Suprapubic skin (tissue), 4 donors: Measurements from ENCODE around the gene GAB1. TPM values are rescaled to one million over a fixed set of nuclear protein-coding genes. Genes with fewer than 3 reads are reported as not detected.

Source experiments
- DNase-seq, 2 donors: peaks; one replicate each; pipeline ENCODE4 v3.0.0-alpha.2; 2019; ENCODE audit warnings: low spot score in 2 of 2
- H3K27ac ChIP-seq: fragments of 200-600 bp; sonication (generic); one replicate; pipeline ENCODE4 v1.5.1; 2019
- H3K27me3 ChIP-seq: fragments of 200-600 bp; sonication (generic); one replicate; pipeline ENCODE4 v1.5.1; 2019
- H3K36me3 ChIP-seq: fragments of 200-600 bp; sonication (generic); one replicate; pipeline ENCODE4 v1.5.1; 2019
- H3K4me1 ChIP-seq: fragments of 200-600 bp; sonication (generic); one replicate; pipeline ENCODE4 v1.5.1; 2019
- H3K4me3 ChIP-seq: fragments of 200-600 bp; sonication (generic); one replicate; pipeline ENCODE4 v1.5.1; 2019; ENCODE audit warnings: mild to moderate bottlenecking
- H3K9me3 ChIP-seq: fragments of 200-600 bp; sonication (generic); one replicate; pipeline ENCODE4 v1.5.1; 2019
- EP300 ChIP-seq: sonication (generic); formaldehyde crosslinking; IDR thresholded peaks from one replicate; pipeline ENCODE4 v1.6.1; 2017; ENCODE audit warnings: antibody characterized with exemption
- POLR2A ChIP-seq, 2 donors: fragments of 450-650 bp; IDR thresholded peaks; one replicate each; pipeline ENCODE4 v1.6.1; 2017; ENCODE audit warnings: antibody characterized with exemption in 2 of 2, mild to moderate bottlenecking in 2 of 2, moderate library complexity in 2 of 2
- POLR2AphosphoS5 ChIP-seq, 3 donors: sonication (generic); formaldehyde crosslinking; IDR thresholded peaks; one replicate each; pipeline ENCODE4 v1.6.1; 2017; ENCODE audit warnings: antibody characterized with exemption in 3 of 3
- WGBS: methylation state at CpG from one replicate; pipeline ENCODE4 v1.1.5; 2018; 5-methylcytosine and 5-hydroxymethylcytosine counted together
- total RNA-seq, 4 donors: library from RNA; depleted of rRNA; stranded (reverse); fragments of >200 nt; gene quantifications; one replicate each; pipeline ENCODE4 v1.1.0, GENCODE V29; 2016
- TF ChIP-seq, protein P1 (sequence below), 2 donors: fragments of 200-600 bp in 1 of 2; fragments of 450-650 bp in 1 of 2; sonication (generic) in 1 of 2; IDR thresholded peaks; one replicate each; pipeline ENCODE4 v1.5.1; 2016 to 2019; ENCODE audit warnings: antibody characterized with exemption in 2 of 2, mild to moderate bottlenecking in 1 of 2, moderate library complexity in 1 of 2

Gene GAB1
- total RNA-seq, 4 donors from 2014 or later = 39.5 to 64.5 (median 46.4) TPM

DNA sequence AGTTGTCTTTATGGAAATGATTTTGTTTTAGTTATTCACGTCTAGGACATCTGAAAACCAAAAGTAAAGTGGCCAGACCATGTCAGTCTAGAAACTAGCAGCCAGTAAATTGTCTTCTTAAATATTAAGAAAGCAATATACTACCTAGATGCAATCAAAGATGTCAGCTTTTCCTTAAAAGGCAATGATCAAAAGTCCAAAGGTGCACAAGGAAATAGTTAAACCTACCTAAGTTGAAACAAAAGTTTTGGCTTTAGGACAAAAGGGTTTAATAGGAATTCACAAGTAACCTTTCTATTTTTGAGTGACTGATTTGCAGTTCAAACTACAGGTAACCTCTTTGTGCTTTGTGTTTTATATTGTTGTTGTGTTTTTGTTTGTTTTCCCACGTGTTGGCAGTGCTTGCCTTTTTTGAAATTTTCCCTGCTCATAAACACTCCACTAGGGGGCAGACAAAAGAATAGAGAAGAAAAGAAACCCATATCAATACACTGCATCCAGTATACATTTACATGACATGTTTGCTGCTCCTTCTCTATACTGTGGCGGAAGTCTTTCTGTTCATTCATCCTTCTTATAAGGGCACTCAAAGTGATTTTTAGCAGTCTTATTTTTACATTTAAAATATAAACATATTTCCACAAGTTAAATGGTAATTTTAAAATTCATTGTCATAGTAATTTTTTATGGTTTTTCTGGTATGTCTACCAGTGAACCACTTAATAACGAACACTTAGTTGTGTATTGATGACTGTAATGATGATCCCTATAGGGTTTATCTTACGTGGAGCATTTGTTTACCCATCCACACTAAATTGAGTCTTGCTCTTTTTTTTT, 62.7 kb downstream of the GAB1 start:
- Histone ChIP-seq H3K36me3 (no peaks in the 10 kb centered on the region), H3K4me3 (no peak overlapping the region), H3K4me1 (peaks cover 22% of the 10 kb centered on the region), H3K27ac (no peak overlapping the region), H3K9me3 (no peaks in the 10 kb centered on the region), H3K27me3 (no peaks in the 10 kb centered on the region)
- TF ChIP-seq POLR2AphosphoS5 (IDR thresholded peaks at IDR 0.05) = no peak
- TF ChIP-seq, protein P1, sequence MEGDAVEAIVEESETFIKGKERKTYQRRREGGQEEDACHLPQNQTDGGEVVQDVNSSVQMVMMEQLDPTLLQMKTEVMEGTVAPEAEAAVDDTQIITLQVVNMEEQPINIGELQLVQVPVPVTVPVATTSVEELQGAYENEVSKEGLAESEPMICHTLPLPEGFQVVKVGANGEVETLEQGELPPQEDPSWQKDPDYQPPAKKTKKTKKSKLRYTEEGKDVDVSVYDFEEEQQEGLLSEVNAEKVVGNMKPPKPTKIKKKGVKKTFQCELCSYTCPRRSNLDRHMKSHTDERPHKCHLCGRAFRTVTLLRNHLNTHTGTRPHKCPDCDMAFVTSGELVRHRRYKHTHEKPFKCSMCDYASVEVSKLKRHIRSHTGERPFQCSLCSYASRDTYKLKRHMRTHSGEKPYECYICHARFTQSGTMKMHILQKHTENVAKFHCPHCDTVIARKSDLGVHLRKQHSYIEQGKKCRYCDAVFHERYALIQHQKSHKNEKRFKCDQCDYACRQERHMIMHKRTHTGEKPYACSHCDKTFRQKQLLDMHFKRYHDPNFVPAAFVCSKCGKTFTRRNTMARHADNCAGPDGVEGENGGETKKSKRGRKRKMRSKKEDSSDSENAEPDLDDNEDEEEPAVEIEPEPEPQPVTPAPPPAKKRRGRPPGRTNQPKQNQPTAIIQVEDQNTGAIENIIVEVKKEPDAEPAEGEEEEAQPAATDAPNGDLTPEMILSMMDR (IDR thresholded peaks at IDR 0.05) = peak; percentile 55 to 65
- TF ChIP-seq POLR2A (IDR thresholded peaks at IDR 0.05) = no peak
- 73% methylated on average over 5 of the region's 5 CpGs for WGBS
- DNase-seq = no peak

DNA sequence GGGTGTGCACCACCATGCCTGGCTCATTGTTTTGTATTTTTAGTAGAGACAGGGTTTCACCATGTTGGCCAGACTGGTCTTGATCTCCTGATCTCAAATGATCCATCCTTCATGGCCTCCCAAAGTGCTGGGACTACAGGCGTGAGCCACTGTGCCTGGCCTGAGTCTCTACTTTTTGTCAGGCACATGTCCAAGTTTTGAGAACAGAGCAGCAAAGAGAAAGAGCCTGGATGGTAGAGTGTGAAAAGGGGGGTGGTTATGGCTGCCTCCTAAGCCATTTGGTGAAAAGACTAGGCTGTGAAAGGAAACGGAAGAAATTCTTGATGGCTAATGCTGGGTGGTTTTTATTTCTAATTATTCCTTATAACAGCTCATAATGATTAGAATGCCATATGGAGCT, 63.4 kb downstream of the GAB1 start:
- 77% methylated on average over 2 of the region's 2 CpGs for WGBS

DNA sequence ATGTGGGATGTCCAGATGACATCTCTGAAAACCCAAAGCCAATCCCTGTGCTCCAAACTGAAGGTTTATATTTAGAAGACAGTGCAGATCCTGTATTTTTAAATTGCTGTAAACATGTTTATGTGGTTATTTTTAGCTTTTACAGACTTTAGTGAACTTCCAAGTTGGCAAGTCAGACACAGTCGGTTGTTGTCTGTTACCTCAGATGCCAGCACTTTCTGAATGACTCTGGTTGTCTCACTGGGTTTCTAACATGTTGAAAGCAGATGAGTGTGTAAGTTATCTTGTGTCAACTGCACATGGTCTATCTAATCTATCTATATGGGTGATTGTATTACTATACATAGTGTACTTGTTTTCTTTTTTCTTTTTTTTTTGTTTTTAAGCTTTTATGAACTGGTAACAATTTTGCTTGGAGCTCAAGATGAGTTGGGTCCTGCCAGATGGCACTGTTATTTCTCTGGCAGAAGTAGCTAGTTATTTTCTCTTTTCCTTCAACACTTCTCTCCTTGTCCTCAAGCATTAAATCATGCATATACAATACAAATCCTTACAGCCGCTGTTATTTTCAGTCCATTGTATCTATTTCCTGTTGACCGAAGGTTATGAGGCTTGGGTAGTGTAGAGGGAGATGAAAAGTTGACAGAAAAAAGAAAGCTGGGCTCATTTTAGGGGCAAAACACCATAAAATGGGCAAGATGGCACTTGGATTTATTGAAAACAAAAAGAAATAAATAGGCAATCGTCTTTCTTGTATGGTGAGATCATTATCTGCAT, 66.3 kb downstream of the GAB1 start:
- TF ChIP-seq, protein P1 (IDR thresholded peaks at IDR 0.05) = no peak
- TF ChIP-seq EP300 (no peak), POLR2A (IDR thresholded peaks at IDR 0.05) (no peak), POLR2AphosphoS5 (IDR thresholded peaks at IDR 0.05) (no peak)
- H3K36me3 ChIP-seq = no peaks in the 10 kb centered on the region
- no peak overlapping the region for H3K4me3 ChIP-seq
- peak overlapping the region; percentile 51 for H3K27ac ChIP-seq
- no peaks in the 10 kb centered on the region for H3K9me3 ChIP-seq
- WGBS = 20% methylated on average over 4 of the region's 4 CpGs
- peaks cover 45% of the 10 kb centered on the region for H3K4me1 ChIP-seq
- no peak for DNase-seq
- H3K27me3 ChIP-seq = no peaks in the 10 kb centered on the region

More for the DNA sequence above, 63.4 kb downstream of the GAB1 start:
- H3K27me3 ChIP-seq = no peaks in the 10 kb centered on the region
- H3K9me3 ChIP-seq = no peaks in the 10 kb centered on the region
- H3K27ac ChIP-seq = no peak overlapping the region
- peaks cover 29% of the 10 kb centered on the region for H3K4me1 ChIP-seq
- no peak overlapping the region for H3K4me3 ChIP-seq
- no peak for TF ChIP-seq POLR2A (IDR thresholded peaks at IDR 0.05)
- TF ChIP-seq, protein P1 (IDR thresholded peaks at IDR 0.05) = no peak
- no peak for TF ChIP-seq POLR2AphosphoS5 (IDR thresholded peaks at IDR 0.05)
- TF ChIP-seq EP300 = no peak
- H3K36me3 ChIP-seq = no peaks in the 10 kb centered on the region
- DNase-seq = no peak

DNA sequence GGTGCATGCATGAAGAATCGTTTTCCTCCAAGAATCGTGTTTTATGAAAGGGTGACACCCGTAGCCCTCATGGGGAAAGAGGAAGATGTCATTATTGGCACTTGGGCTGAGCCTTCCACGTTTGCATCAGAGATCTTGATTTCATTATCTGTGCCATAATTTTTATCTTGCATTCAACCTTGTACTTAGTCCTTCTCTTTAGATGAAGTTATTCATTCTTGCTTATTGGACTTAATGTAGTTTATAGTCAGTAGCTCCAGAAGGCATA, 66.8 kb downstream of the GAB1 start:
- TF ChIP-seq POLR2A (IDR thresholded peaks at IDR 0.05) (no peak), POLR2AphosphoS5 (IDR thresholded peaks at IDR 0.05) (no peak), EP300 (no peak)
- TF ChIP-seq, protein P1 (IDR thresholded peaks at IDR 0.05) = no peak
- no peaks in the 10 kb centered on the region for H3K27me3 ChIP-seq
- H3K9me3 ChIP-seq = no peaks in the 10 kb centered on the region
- H3K27ac ChIP-seq = peak overlapping the region; percentile 51
- no peak for DNase-seq
- no peak overlapping the region for H3K4me3 ChIP-seq
- 20% methylated on average over 4 of the region's 4 CpGs for WGBS
- H3K4me1 ChIP-seq = peaks cover 45% of the 10 kb centered on the region
- no peaks in the 10 kb centered on the region for H3K36me3 ChIP-seq

DNA sequence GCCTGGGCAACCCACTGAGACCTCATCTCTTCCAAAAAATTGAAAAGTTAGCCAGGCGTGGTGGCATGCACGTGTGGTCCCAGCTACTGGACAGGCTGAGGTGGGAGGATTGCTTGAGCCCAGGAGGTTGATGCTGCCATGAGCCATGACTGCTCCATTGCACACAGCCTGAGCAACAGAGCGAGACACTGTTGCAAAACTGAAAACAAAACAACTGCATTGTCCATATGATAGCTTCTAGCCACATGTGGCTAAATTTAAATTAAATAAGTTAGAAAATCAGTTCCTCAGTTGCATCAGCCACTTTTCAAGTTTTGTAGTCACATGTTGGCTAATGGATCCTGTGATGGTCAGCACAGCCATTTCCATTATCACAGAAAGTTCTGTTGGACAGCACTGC, 67.9 kb downstream of the GAB1 start:
- no peak overlapping the region for H3K4me3 ChIP-seq
- peaks cover 45% of the 10 kb centered on the region for H3K4me1 ChIP-seq
- no peaks in the 10 kb centered on the region for H3K27me3 ChIP-seq
- H3K9me3 ChIP-seq = no peaks in the 10 kb centered on the region
- DNase-seq = no peak
- 96% methylated on average over 3 of the region's 3 CpGs for WGBS
- TF ChIP-seq POLR2A (IDR thresholded peaks at IDR 0.05) (no peak), POLR2AphosphoS5 (IDR thresholded peaks at IDR 0.05) (no peak), EP300 (no peak)
- TF ChIP-seq, protein P1 (IDR thresholded peaks at IDR 0.05) = no peak
- no peak overlapping the region for H3K27ac ChIP-seq
- no peaks in the 10 kb centered on the region for H3K36me3 ChIP-seq
